ENCODE results near the gene MVB12B.

Gene MVB12B

DNA sequence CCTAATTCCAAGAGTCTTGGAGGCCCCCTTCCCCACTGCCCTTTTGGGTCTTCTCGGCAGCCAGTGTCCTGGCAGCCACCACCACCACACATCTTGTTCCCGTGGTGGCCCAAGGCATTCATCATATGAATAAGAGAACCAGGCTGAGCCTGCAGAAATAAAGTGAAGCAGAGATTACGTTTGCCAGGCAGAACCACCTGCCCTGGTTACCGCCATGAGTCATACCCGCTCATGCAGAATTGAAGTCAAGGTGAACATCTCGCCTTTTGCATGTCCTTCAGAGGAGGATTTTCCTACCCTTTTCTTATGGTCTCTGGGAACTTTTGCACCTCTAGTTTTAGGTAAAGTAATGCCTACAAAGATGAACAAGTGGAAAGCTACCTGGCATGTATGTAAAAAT lies 167.6 kb downstream of the MVB12B start:
- DNase-seq (ENCODE audit: low spot score), result no peak

- DNase-seq (ENCODE audit: low spot score), result no peak
These were observed 168.1 kb downstream of the MVB12B start for GRCh38 chr9:126494746-126495145.

- DNase-seq (ENCODE audit: low spot score), result no peak
These were observed 169.0 kb downstream of the MVB12B start for GRCh38 chr9:126495411-126496180.

DNA sequence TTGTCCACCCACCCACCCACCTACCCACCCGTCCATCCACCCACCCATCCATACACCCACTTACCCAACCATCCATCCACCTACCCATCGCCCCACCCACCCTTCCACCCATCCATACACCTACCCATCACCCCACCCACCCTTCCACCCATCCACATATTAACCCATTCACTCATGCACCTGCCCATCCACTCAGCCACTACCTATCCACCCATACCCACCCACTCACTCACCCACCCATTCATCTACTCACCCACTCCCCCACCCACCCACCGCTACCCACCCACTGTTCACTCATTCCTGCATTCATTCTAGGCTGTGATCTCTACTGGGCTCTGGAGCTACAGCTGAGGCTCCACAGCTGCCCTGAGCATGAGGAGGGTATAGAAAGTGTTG lies 169.6 kb downstream of the MVB12B start:
- no peak for DNase-seq (ENCODE audit: low spot score)

DNA sequence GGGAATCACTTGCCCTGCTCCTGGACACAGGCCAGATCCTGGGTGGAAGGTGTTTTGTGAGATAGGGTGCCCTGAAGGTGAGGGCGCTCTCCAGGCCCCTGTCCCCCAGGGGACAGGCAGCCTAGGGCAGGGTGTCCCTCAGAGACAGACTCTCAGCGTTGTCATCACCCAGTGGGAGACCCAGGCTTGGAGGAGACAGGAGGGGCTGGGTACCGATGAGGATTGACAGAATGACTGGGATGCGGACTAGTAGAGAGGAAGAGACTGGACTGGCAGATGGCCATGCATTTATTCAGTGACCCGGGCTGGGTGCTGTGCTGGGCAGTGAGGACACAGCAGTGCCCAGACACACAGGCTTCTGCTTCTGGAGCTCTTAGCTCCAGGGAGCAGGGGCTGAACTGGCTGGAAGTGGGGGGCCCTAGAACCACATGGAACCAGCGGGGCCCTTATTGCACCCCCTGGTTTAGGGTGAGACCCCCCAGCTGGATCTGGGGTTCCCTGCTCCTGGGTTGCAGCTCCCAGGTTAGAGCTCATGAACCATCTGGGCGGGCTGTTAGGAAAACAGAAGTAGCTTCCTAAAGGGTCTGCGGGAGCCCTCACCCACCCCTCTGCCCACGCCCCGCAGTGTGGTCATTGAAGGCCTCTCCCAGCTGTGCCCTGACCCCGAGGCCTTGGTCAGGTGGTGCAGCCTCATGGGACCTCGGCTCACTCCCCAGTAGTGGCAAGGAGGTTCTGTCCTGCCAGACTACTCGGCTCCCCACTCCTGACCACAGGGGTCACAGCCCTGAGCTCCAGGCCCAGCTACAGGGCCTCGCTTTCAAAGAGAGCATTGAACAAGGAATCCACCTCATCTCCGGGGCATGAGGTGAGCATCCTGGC lies 170.4 kb downstream of the MVB12B start:
- DNase-seq (ENCODE audit: low spot score), result no peak

DNA sequence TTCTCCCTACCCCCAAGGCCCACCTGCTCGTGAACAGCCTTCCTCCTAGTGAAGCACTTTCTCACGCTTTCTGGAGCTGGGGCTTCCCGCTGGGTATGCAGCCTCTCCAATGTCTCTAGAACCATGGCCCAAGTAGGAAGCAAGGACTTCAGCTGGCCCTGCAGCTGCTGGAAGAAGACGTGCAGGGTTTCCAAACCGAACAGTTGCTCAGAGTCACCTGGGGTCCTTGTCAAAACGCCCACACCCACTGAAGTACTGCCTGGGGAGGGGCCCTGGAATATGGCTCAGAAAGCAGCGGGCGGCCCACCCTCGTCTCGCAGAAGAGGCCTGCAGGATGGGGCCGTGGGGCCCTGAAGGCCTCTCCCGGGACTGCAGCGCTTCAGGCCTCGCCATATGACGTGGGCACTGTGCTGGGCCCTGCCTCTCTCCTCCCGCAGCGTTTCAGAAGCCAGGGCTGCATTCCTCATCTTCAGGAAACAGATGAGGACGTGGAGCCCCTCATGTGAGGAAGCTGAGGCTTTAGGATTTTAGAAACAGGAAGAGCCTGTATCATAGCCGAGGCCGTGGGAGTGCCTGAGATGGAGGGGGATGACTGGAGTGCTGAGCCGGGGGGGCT lies 171.1 kb downstream of the MVB12B start:
- DNase-seq (ENCODE audit: low spot score), result no peak

DNA sequence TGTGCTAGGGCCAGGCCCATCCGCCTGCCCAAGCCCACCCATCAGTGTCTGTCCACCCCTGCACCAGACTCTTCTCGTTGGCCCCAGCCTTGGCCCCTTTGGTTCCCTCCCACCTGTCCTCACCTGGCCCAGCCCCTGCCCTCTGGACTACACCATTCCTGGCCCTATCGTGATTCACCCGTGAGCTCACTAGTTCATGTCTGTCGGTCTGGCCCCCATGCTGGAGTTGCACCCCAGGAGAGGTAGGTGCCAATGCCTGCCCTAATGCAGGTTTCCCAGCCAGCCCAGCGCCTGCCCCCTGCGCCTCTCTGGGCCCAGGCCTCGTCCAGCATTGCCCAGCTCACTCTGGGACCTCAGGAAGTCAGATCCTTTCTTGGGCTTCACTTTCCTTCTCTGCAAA lies 171.7 kb downstream of the MVB12B start:
- DNase-seq (ENCODE audit: low spot score), result no peak

DNA sequence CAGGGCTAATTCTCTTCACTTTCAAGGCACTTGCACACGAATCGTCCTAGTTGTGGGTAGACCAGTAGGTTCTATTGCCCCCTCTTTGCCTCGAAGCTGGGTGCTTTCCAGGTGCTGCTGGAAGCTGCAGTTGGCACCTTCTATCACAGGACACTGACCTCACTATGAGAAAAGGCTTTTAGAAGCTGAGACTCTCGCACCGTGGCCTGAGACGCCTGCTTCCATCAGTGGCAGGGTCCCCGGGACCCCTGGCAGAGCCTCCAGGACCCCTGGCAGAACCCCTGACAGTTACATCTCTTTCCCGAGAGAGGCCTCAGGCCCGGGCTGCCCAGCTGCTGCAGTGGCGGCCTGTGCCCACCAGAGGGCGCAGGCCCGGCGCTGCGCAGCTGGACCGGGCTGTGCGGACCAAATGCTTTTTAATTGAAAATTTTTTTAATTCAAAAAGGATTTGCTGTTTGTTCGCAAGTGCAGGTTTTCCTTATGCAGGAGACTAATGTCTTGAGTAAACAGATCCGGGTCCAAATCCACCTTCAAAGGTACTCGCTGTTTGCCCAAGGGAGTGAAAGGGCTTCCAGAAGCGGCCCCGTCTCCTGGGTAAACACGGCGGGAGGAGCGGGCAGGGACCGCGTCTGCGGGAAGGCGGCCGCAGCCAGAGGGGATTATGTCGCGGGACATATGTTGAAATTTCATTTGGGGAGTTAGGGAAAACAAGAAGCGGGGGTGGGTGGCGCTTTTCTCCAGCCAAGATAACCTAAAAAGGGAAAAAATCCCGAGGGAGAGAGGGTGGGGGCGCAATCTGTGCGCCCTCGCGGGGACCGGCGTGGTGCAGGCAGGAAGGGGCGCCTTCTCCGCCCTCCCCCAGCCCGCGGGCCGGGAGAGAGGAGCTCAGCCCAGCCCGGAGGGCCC lies 172.6 kb downstream of the MVB12B start:
- DNase-seq (ENCODE audit: low spot score), result no peak

DNA sequence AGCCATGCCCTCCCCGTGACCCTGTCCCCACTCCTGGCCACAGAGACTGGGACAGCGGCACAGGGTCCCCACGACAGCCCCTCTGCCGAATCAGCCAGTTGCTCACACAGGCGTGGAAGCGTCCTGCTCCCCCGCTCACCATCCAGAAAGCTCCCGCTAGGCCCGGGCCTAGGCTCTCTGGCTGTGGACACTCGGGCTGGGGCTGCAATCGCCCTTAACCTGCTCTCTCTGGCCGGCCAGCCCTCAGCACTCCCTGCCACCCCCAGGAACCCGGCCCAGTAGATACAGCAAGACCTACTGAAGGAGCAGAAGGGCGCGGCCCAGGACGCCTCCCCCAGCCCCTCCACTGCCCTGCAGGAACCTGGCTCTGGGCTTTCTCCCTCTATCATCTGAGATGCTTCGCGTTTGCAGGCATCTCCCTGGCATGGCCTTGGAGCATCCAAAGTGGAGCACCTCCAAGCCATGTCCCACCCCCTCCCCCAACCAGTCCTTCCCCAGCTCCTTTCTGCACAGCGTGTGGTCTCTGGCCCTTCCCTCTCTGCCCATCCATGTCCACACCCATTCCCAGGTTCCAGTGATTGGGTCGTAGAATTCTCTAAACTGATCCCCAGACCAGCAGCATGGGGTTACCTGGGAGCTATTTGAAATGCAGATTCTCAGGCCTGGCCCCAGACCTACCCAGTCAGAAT lies 173.4 kb downstream of the MVB12B start:
- no peak for DNase-seq (ENCODE audit: low spot score)

DNA sequence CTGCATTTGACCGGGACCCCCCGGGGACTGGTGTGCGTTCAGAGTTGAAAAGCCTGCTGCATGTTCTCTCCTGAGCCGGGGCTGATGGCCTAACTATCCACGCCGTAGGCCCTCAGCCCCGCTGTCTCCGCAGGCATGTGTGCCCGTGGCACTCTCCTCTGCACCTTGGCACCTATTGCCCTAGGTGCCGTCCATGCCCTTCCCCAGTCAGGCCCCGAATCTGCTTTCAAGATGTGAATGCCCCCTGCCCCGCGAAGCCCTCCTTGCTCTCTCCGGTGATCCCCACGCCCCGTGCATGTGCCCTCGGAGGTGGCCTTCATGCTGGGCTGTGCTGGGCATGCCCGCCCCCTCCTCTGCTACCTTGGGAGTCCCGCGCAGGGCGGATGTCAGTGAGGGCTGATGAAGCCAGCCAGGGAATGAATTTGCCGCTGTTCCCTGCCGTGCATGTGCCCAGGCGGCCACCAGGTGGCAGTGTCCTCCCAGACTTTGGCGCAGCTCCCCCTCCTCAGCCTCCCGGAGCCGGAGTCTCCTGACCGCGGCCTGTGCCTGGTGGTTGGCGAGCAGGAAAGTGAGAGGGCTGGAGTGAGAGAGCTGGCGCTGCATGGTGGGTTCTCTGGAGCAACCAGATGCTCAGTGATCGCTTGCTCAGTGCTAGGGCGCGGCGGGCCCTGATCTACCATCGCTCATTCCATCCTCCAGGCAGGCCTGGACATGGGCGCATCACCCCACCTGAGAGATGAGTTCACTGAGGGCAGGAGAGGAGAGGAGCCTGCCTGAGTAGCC lies 174.2 kb downstream of the MVB12B start:
- DNase-seq (ENCODE audit: low spot score), result peak; percentile 70

- DNase-seq (ENCODE audit: low spot score), result no peak
These were observed 175.0 kb downstream of the MVB12B start for GRCh38 chr9:126501383-126502331.

DNA sequence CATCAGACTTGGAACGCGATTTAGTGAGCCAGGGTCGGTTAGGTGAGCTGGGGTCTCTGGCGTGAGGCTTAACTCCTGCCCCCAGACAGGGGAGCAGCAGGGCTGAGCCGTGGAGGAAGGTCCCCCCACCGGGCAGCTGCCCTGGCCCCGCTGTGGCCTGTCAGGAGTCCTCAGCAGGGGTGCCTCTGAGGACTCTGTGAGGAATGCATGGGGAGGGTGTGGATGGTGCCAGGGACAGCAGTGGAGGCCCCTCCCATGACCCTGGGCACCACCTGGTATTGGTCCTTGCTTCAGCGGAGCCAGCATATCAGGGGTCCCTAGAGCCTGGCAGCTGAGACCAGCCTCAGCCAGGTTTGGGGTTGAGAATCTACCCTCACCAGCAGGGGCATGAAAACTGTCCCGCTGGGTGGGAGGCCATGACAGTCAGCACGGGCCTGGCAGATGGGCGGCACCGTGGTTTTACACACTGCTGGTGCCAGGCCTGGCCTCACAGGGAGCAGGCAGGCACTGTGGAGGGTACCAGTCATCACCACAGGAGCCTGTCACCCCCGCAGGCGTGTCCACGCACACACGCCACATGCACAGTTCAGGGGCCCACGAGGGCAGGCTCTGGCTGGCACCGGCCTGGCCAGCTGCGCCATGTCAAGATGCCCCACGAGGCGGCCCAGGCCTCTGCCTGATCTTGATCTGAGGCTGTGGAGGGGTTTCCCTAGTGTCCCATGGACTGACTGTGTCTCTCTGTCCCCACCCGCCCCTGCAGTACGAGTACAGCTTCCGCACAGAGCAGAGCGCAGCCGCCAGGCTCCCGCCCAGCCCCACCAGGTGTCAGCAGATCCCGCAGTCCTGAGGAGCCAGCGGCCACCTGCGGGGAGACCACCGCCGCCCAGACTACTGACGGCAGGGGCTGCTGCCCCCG lies 176.0 kb downstream of the MVB12B start:
- DNase-seq (ENCODE audit: low spot score), result no peak

GRCh38 chr9:126503333-126504085 lies 176.9 kb downstream of the MVB12B start:
- DNase-seq (ENCODE audit: low spot score), result no peak

DNA sequence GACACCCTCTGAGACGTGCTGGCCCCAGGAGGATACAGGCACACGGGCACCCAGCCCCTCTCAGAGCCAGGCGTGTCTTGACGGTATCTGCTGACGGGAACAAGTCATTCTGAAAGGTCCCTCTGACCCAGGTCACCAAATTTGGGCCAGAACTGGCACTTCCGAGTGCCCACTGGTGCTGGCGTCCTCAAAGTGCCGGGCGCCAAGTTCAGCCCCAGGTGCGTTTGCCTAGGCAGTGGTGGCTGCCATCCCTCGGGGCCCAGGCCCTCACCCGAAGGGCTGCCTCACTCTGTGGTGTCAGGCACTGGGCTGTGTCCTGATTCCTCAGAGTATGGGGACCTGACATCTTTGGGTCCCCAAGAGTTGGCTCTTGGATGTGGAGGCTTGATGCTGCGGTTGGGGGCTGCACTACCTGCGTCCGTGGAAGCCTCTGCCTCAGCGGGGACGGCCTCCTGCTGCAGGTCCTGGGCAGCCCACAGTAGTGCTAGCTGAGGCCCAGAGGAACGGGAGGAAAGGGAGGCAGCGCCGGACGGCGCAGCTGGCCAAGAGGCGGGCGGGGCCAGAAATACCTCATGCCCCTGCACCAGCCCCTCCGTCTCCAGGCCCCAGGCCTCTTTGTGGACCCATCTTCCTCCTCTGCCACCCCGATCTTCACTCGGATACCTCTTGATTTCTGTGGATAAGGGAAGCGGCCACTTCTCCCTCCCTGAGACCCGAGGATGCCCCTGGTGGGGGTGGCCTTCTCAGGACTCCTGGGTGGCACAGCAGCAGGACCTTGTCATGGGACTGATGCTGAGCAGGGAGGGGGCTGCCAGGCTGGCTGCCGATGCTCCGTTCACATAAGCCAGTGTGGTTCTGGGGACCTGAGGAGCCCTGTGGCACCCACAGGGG lies 177.7 kb downstream of the MVB12B start:
- no peak for DNase-seq (ENCODE audit: low spot score)

GRCh38 chr9:126504977-126505455 lies 178.4 kb downstream of the MVB12B start:
- no peak for DNase-seq (ENCODE audit: low spot score)

DNA sequence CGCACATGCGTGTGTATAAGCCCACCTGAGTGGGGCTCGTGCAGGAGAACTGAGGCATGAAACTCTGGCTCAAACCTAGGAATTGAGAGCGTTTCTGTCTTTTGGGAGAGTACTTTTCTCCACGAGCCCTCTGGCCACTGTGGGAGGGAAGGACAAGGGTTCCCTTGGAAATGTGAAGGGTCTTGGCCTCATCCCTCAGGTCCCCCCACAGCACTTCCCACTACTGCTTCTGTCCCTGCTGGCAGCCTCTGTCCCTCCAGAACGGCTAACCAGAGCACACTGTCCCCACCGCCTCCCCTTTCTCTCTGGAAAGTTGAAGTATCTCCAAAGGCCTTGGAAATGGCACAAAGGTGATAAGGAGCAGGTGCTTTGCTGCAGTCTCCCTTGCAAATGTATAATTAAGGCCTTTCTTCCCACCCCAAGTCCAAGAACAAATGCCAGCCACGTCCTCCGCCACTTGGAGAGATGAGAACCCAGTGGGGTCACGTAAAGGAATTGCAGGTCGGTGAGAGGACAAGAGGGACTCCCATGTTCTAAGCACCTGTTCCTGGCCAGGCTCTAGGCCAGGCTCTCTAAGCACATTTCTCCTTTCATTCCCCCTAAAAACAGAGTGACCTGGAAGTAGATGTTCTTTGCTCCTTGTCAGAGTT lies 179.2 kb downstream of the MVB12B start:
- DNase-seq (ENCODE audit: low spot score), result no peak

All from activated CD4-positive, alpha-beta T cell treated with anti-CD3 and anti-CD28 coated beads, Interleukin-2, Interleukin-4, amounts not matched to agents 100 ng/mL and 50 ng/mL, durations not matched to agents 16 hours and 8 hours (primary cell).